Amniotic stem cell (primary cell): ENCODE data around the gene TTC23.
"Not testable (repeated sequence)": the region's sequence is repeated elsewhere in the genome, so short reads cannot be mapped to it uniquely, and the experiment has no call there.

Source experiments
- DNase-seq: peaks from one replicate; lab custom pipeline; 2025; lab: John Stamatoyannopoulos, UW

The TTC23 gene

GRCh38 chr15:99192181-99192580, 57.2 kb downstream of the TTC23 start:
- DNase-seq: not testable (repeated sequence)

- no peak for DNase-seq
Measured at GRCh38 chr15:99187936-99188335, 61.4 kb downstream of the TTC23 start.

DNA sequence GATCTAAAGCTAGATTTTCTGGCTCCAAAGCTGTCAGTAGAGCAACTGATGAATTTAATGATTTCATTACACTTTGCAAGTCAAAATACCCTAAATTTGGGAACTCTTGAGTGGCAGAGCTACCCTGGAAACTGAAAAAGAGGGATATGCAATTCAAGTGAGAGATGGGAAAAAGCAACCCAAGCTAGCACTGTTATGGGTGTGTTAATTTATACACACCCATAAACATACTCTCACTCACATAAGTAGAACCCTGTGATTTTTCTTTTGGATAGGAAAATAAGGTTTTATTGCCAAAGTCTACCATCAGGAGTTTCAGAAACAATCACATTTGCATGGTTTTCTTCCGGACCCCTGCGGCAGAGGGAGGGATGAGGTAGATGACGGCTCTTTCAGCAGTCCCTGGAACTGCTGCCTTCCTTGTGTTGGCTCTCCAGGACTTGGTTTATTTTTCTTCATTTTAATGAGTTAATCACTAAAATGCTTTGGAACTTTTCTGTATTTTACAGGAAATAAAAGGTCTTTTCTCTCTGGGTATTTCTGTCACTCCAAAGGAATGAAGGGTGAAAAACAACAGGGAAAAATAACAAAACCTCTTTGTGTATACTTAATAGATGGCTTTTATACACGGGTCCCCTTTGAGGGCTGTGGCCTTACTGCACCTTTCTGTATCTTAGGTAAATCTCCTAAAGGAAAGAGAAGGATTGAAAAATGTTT, 63.8 kb downstream of the TTC23 start:
- no peak for DNase-seq

DNA sequence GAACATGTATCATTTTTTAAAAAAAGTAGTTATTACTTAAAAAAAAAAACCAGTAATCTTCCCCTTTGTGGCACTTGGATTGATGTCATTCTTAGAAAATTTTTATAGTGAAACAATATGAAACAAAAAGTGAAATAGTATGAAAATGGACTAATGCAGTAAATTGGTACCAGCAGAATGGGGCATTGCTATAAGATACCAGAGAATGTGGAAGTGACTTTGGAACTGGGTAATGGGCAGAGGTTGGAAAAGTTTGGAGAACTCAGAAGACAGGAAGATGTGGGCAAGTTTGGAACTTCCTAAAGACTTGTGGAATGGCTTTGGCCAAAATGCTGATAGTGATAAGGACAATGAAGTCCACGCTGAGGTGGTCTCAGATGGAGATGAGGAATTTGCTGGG, 66.6 kb downstream of the TTC23 start:
- no peak for DNase-seq

- no peak for DNase-seq
Measured at GRCh38 chr15:99181545-99181971, 67.8 kb downstream of the TTC23 start.

DNA sequence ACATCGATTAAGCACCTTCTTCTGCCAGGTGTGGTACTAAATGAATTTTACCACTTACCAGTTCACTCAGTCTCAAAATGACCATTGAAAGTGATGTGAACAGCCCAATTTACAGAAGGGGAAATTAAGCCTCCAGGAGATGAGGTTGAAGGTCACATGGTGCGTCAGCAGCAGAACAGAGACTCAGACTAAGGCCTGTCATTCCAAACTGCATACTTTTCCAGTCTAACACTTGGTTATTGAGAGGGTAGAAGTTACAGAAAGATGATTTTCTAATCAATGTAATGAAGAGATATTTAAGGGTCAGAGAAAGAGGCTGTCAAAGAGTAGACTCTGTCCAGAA, 68.4 kb downstream of the TTC23 start:
- no peak for DNase-seq

GRCh38 chr15:99180086-99180963, 69.1 kb downstream of the TTC23 start:
- no peak for DNase-seq

DNA sequence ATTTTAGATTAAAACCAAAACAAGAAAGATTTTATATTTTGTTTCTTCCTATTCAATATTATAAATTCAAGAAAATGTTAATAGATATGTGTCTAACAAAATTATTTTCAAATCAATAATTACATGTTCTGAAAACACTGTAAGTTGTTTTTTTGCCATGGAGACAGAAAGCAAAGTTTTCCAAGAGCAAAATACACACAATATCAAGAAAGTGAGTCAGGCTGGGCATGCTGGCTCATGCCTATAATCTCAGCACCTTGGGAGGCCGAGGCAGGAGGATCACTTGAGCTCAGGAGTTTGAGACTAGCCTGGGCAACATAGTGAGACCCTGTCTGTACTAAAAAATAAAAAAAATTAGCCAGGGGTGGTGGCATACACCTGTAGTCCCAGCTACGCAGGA, 71.7 kb downstream of the TTC23 start:
- no peak for DNase-seq

GRCh38 chr15:99176757-99177156, 72.6 kb downstream of the TTC23 start:
- no peak for DNase-seq

DNA sequence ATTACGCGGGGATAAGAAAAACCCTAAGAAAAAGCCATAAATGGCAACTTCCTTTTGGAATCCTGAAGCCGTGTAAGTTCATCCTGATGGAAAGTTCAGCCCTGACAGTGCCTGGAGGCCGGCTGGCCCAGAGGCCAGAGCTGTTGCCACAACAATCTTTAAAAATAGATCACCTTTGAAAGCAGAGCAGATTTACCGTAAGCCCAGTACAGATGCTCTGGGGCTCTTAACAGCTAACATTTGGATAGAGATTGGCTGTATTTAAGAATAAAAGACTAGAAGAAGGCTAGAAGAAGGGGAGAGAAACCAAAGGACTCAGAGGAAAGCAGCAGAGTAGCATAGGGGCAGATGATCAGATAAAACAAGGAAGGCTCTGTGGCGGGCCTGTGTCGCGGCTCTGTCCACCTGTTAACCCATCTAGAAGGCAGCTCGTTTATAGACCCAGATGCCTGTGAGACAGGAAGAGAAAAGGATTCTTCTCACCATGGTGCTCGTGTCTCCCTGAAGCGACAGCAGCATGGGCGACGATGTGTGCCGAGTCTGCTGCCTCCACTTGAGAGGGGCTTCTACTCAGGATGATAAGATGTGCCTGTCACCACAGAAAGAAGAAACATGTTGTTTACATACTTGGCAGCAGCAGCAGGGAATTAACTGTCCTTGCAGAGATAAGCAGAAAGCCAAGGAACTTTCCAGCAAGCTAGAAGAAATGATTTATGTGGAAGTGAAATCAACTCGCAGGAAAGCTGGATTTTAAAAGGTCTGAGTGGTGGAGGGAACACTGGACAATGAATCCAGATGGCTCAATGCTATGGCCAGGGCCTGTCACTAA, 74.6 kb downstream of the TTC23 start:
- DNase-seq: no peak

DNA sequence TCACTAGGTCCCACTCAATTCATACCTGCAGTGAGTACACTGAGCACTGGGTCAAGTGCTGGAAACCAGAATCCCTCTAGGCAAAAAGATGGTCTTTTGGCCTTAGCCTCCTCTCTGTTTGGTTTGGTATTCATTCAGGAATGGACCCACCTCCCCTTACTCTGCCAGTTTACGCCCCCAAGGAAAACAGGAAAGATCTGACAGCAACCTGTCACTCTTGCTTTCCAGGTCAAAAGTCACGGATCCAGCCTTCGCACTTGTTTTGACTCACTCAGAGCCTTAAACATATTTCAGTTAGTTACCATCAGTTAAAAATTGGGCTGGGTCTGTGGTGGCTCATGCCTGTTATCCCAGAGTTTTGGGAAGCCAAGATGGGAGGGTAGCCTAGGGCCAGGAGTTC, 76.4 kb downstream of the TTC23 start:
- DNase-seq: no peak

- no peak for DNase-seq
Measured at GRCh38 chr15:99172171-99172570, 77.2 kb downstream of the TTC23 start.

GRCh38 chr15:99170476-99171065, 78.8 kb downstream of the TTC23 start:
- no peak for DNase-seq

DNA sequence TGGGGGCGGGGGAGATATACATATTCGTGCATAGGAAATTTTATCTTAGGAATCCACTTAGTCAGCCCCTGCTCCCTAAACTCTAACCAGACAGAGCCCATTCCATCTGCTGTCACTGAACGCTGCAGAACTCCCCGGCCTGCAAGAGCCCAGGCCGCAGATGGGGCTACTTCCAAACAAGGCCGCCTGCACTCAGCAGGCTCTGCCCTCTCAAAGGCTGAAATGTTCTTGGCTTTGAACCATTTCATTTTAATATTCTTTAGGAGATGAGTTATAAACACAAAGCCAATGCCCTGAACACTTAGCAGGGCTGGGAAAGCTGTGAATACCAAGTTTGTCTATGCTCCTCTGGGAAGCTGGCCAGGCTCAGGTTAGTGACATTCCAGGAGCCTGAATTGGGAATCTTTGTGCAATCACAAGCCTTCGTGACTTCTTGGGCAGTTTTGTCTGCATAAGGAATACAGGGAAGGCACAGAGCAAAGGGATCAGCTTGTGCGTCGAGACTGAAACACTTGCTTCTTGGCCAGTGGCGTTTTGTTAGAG, 79.5 kb downstream of the TTC23 start:
- DNase-seq: peak; percentile 39

DNA sequence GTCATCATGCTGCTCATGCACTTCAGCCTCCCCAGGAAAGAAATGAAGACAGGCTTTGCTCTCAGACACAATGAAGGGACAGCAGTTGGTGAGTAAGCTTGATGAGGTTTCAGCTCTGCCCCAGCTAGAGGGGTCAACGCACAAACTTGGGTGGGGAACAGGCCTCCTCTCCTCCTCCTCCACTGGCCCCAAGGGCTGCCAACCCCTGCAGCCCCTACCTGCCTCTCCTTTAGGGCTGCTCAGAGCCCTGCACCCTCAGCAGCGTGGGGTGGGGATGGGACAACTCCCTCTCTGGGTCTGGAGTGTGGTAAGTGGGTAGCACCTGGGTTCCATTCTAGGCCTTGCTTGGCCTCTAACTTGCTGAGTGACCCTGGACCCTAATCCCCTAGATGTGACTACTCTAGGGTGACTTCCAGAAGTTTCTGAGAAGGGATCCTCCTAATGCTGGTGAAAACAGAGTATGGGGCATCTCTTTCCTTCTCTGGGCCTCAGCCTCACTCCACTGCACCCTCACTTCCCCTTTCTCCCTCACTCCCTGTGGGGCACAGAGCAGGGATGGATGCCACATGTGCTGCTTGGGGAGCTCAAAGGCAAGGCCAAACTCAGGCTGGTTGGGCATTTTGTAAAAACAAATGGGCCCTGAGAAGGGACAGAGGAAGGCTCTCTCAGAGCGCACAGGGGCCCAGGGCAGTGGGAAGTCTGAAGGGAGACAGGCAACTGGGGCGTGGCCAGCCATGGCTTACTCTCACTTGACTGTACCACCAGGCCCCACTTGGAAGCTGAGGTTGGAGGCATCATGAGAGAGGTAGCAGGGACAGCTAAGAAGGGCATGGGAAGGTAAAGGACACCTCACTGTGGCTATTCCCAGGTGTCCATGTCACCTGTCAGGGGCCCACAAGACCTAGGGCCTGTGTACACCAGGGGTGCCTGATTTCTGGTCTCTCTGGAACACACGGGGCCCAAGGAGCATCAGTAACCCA, 80.5 kb downstream of the TTC23 start:
- DNase-seq: no peak

- no peak for DNase-seq
Measured at GRCh38 chr15:99167640-99168039, 81.7 kb downstream of the TTC23 start.

GRCh38 chr15:99167201-99167600, 82.2 kb downstream of the TTC23 start:
- DNase-seq: no peak

GRCh38 chr15:99165956-99166689, 83.3 kb downstream of the TTC23 start:
- DNase-seq: no peak

GRCh38 chr15:99165020-99165790, 84.2 kb downstream of the TTC23 start:
- DNase-seq: no peak
